ENCODE data around the gene TYW5.

The TYW5 gene

DNA sequence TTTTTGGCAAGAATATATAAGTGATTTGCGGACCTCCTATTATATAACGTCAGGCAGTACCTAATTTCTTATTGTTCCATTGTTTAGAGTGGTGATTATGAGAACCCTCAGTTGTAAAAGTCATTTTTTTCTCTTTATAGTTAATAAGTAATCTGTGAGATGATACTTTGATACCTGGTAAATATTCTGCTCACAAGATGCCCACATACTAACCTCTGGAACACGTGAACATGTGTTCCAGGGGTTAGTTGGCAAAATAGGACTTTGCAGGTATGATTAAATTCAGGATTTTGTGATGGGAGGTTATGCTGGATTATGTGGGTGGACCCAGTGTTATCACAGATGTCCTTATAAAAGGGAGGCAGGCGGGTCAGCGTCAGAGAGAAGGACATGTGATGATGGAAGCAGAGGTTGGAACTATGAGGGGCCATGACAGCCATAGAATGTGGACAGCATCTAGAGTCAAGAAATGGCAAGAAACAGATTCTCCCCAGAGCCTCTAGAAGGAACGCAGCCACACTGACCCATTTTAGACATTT lies 16.9 kb upstream of the TYW5 start:
- TF ChIP-seq, protein P1, sequence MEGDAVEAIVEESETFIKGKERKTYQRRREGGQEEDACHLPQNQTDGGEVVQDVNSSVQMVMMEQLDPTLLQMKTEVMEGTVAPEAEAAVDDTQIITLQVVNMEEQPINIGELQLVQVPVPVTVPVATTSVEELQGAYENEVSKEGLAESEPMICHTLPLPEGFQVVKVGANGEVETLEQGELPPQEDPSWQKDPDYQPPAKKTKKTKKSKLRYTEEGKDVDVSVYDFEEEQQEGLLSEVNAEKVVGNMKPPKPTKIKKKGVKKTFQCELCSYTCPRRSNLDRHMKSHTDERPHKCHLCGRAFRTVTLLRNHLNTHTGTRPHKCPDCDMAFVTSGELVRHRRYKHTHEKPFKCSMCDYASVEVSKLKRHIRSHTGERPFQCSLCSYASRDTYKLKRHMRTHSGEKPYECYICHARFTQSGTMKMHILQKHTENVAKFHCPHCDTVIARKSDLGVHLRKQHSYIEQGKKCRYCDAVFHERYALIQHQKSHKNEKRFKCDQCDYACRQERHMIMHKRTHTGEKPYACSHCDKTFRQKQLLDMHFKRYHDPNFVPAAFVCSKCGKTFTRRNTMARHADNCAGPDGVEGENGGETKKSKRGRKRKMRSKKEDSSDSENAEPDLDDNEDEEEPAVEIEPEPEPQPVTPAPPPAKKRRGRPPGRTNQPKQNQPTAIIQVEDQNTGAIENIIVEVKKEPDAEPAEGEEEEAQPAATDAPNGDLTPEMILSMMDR (IDR thresholded peaks at IDR 0.05): no peak

DNA sequence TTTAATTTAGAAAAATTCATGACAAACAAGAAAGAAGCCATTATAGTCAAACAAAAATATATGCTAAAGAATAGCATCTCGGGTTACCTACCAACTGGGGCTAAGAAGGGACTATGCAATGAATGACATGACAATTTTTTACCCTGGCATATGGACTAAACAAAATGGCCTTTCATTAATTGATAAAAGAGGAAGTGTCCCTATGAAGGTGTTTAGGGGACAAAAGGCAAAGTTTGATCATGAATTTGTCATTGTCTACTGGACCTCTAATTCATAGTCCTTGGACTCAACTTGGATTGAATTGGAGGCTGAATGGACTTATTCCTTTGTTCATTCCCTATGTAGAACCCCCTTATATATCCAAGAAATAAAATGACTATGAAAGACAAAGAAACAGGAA lies 12.8 kb upstream of the TYW5 start:
- TF ChIP-seq, protein P1 (IDR thresholded peaks at IDR 0.05): no peak

DNA sequence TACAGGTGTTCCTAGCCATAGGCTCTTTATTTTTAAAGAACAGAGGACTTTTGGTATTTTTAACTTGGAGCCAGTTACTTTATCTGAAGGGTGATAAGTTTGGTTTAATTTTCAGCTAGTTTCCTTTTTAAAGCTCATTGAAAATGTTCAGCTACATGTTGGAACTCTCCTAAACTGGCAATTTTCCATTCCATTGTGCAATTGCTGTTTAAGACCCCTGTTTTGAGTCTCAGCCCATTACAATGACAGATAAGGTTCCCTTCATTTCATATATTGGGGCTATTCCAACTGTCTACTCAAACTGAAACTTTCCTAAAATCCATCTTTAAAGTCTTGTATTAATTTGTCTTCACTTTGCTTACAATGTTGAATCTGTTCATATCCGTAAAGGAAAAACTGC lies 11.7 kb upstream of the TYW5 start:
- TF ChIP-seq, protein P1 (IDR thresholded peaks at IDR 0.05): no peak

DNA sequence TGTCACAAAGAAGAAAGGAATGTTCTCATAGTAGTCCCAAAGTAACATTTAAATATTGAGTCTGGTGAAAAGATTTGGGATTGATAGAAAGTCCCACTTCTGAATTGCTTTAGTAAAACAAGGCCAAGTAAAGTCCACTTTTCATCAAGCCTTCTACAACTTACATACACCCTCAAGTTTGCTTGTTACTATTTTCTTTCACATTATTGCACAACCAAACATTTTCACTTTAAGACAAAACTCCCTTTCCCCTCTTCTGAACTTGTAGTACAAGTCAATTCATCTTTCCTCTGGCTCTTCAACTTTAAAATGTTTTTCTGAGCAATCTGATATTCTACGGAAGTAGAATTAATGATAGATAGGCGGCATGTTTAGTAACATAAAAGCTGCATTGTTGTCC lies 11.1 kb upstream of the TYW5 start:
- TF ChIP-seq, protein P1 (IDR thresholded peaks at IDR 0.05): no peak

DNA sequence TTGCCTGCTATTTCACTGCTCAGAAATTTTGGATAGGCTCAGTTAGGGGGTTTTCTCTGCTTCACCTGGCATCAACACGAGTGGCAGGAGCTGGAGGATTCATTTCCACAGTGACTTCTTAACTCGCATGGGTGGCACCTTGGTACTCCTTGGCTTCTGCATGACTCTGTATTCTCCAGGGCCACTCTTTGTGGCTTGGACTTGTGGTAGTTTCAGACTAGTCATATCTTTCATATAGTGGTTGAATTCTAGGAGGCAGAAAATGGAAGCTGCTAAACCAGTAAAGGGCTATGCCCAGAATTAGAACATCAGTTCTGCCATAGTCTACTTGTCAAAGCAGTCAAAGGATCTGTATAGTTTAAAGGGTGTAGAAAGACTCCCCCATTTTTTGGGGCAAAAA lies 6.9 kb upstream of the TYW5 start:
- TF ChIP-seq, protein P1 (IDR thresholded peaks at IDR 0.05): no peak

- TF ChIP-seq, protein P1 (IDR thresholded peaks at IDR 0.05): no peak
These were observed 2.7 kb upstream of the TYW5 start for GRCh38 chr2:199958014-199958413.

GRCh38 chr2:199956062-199956380 lies 730 bp upstream of the TYW5 start:
- TF ChIP-seq, protein P1 (IDR thresholded peaks at IDR 0.05): no peak

GRCh38 chr2:199955007-199955338 lies 318 bp downstream of the TYW5 start:
- TF ChIP-seq, protein P1 (IDR thresholded peaks at IDR 0.05): no peak

All from LNCAP (cell line).